Panc1 (cell line): ENCODE data around the gene INTS13.

Source experiments
- CTCF ChIP-seq: fragments of 450-650 bp; IDR thresholded peaks from 2 replicates; pipeline ENCODE4 v1.5.1; 2017; ENCODE audit warnings: mild to moderate bottlenecking
- POLR2AphosphoS5 ChIP-seq: IDR thresholded peaks from 2 replicates; pipeline ENCODE4 v1.6.1; 2012; ENCODE audit warnings: mild to moderate bottlenecking, low read depth, low read length, moderate library complexity
- SIN3A ChIP-seq: IDR thresholded peaks from 2 replicates; pipeline ENCODE4 v1.6.1; 2012; ENCODE audit warnings: low read depth, mild to moderate bottlenecking, low read length, moderate library complexity, borderline replicate concordance; ENCODE audit not compliant: insufficient read depth

GRCh38 chr12:26937863-26938700, at the start of gene INTS13, which contains the start of gene FGFR1OP2:
- no peak for TF ChIP-seq CTCF
- peak; percentile 78 for TF ChIP-seq POLR2AphosphoS5
- TF ChIP-seq SIN3A, result peak; percentile 74; the same call in 1 of the 2 replicates
